SK-N-MC (cell line): Measurements from ENCODE around the gene C17orf114.

Experiments
- DNase-seq: peaks from one replicate; pipeline ENCODE4 v3.0.0-alpha.2; 2011; ENCODE audit warnings: low read depth, low spot score
- H3K27ac ChIP-seq: fragments of 200-600 bp; sonication (generic); 2 replicates; pipeline ENCODE4 v1.5.1; 2016; ENCODE audit warnings: mixed run types
- H3K36me3 ChIP-seq: fragments of 200-600 bp; sonication (generic); 2 replicates; pipeline ENCODE4 v1.6.1; 2017; ENCODE audit warnings: antibody characterized with exemption, low read length, mixed read lengths; ENCODE audit not compliant: insufficient read depth
- H3K4me3 ChIP-seq: fragments of 200-600 bp; sonication (generic); 2 replicates; pipeline ENCODE4 v1.5.1; 2016
- H3K9ac ChIP-seq: fragments of 200-600 bp; sonication (generic); 2 replicates; pipeline ENCODE4 v1.8.0; 2017; ENCODE audit warnings: mixed run types, mixed read lengths; ENCODE audit not compliant: insufficient read length
- H3K9me3 ChIP-seq: fragments of 200-600 bp; sonication (generic); 2 replicates; pipeline ENCODE4 v1.6.1; 2017; ENCODE audit warnings: low read depth, mild to moderate bottlenecking, antibody characterized with exemption, low read length, moderate library complexity, mixed read lengths
- EZH2 ChIP-seq: fragments of 200-600 bp; sonication (generic); IDR thresholded peaks from one replicate; pipeline ENCODE4 v1.6.1; 2017; ENCODE audit warnings: antibody characterized with exemption
- FOXP2 ChIP-seq: optimal IDR thresholded peaks from 2 replicates; pipeline ENCODE3; 2011; ENCODE audit warnings: mild to moderate bottlenecking, moderate library complexity; ENCODE audit not compliant: insufficient read depth; ENCODE audit errors: extremely low read length, control extremely low read depth
- POLR2AphosphoS5 ChIP-seq: IDR thresholded peaks from 2 replicates; pipeline ENCODE4 v1.6.1; 2012; ENCODE audit warnings: mild to moderate bottlenecking, low read depth, low read length, borderline replicate concordance

C17orf114 gene

DNA sequence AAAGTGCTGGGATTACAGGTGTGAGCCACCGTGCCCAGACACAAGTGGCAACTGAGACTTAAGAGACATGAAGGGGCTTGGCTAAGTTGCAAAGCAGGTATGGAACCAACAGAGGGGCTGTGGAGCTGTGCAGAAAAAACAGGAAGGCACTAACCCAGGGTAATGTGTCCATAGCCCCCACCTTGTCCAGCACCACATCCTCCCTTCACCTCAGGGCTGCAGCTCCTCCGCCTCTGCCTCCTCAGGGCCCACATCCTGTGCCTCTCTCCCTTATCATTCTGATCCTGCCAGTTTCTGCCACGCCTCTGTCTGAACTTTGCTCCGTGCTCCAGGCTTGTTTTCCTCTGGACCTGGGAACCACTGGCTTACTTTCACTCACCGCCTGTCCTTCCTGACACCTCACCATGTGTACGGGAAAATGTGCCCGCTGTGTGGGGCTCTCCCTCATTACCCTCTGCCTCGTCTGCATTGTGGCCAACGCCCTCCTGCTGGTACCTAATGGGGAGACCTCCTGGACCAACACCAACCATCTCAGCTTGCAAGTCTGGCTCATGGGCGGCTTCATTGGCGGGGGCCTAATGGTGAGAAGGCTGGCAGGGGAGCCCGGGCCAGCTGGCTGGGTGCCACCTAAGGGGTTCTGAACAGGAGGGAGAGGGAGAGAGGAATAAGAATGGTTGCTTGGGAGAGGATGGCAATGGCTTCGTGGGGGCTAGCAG is 30.5 kb downstream of the C17orf114 start, which contains the start of gene TM4SF5:
Gene TM4SF5, plus strand, starts transcription at position 368 of the 716 bp plus-strand sequence. Its CDS starts 37 bp downstream, at position 405.
- H3K36me3 ChIP-seq = no peaks in the 10 kb centered on the region
- no peak for TF ChIP-seq EZH2
- TF ChIP-seq FOXP2 = no peak
- TF ChIP-seq POLR2AphosphoS5 = no peak
- no peak within 1 kb of the TSS for H3K4me3 ChIP-seq
- no peaks in the 10 kb centered on the region for H3K9me3 ChIP-seq
- H3K27ac ChIP-seq = no peak within 1 kb of the TSS
- DNase-seq = no peak
- H3K9ac ChIP-seq = no peak within 1 kb of the TSS

DNA sequence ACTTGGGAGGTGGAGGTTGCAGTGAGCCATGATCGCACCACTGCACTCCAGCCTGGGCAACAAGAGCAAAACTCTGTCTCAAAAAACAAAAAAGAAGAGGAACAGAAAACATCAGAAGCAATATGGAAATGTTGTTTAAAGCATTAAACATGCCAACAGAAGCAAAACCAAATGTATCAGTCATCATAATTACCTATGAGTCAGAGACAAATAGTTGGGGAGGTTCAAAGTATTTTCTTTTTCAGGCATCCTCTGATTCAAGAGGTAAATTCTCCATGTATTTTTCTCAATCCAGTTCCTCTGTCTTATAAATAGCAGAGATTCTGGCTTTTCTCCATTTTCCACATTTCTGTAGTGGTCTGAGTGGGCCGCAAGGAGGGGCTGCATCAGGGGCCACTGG is 32.5 kb downstream of the C17orf114 start:
- Histone ChIP-seq H3K9ac (no peak overlapping the region), H3K9me3 (no peaks in the 10 kb centered on the region), H3K27ac (no peak overlapping the region), H3K4me3 (no peak overlapping the region), H3K36me3 (no peaks in the 10 kb centered on the region)
- TF ChIP-seq EZH2 (no peak), POLR2AphosphoS5 (no peak), FOXP2 (no peak)
- DNase-seq = no peak

- no peaks in the 10 kb centered on the region for H3K9me3 ChIP-seq
- no peak overlapping the region for H3K4me3 ChIP-seq
- TF ChIP-seq EZH2 (no peak), POLR2AphosphoS5 (no peak), FOXP2 (no peak)
- no peak overlapping the region for H3K9ac ChIP-seq
- no peak for DNase-seq
- H3K36me3 ChIP-seq = no peaks in the 10 kb centered on the region
- H3K27ac ChIP-seq = no peak overlapping the region
Observed at GRCh38 chr17:4768298-4768697, 33.8 kb downstream of the C17orf114 start.

DNA sequence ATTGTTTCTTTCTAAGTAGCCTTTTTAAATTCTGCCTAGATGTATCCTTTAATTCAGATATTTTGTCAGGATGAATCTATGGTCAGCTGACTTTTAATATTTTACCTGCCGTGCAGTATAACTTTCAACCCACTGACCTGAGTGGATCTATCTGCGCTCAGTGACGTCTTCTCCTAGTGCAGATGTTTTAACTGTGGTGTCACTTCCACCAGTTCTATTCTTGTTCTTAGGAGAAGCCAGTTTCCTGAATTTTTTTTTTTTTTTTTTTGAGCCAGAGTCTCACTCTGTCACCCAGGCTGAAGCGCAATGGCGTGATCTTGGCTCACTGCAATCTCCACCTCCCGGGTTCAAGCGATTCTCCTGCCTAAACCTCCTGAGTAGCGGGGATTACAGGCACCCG is 35.4 kb downstream of the C17orf114 start:
- DNase-seq = no peak
- H3K27ac ChIP-seq = no peak overlapping the region
- H3K4me3 ChIP-seq = no peak overlapping the region
- no peak overlapping the region for H3K9ac ChIP-seq
- no peaks in the 10 kb centered on the region for H3K9me3 ChIP-seq
- no peak for TF ChIP-seq FOXP2
- TF ChIP-seq POLR2AphosphoS5 = no peak
- no peak for TF ChIP-seq EZH2
- H3K36me3 ChIP-seq = no peaks in the 10 kb centered on the region

DNA sequence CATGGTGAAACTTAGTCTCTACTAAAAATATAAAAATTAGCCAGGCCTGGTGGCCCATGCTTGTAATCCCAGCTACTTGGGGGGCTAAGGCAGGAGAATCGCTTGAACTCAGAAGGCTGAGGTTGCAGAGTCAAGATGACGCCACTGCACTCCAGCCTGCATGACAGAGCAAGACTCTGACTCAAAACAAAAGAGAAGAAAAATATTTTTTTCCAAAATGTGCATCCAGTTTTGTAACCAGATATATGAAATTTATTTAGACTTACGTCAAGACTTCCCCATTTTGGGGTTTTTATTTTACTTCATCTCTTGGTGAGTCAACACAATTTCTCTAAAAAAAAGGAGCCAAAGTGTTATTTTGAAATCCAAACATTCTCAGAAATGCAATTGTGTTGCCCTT is 35.9 kb downstream of the C17orf114 start:
- Histone ChIP-seq H3K36me3 (no peaks in the 10 kb centered on the region), H3K4me3 (no peak overlapping the region), H3K9ac (no peak overlapping the region), H3K27ac (no peak overlapping the region), H3K9me3 (no peaks in the 10 kb centered on the region)
- TF ChIP-seq FOXP2 (no peak), EZH2 (no peak), POLR2AphosphoS5 (no peak)
- DNase-seq = no peak

DNA sequence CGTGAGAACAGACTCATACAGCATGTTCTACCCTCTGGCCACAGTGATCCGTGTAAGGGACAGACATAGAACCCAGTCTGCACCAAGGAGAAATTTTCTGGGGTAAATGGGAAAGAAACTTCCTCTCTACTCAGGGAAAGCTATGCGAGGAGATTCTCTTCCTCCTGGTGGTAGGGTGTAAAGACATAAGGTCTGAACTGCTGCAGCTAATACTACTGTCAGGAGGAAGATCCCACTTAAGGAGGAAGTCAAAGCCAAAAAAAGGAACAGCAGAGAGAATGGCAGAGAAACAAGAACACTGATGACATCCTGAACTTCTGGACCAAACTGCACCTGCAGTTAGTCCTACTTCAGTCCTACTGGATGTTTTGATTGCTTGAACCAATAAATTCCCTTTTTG is 37.5 kb downstream of the C17orf114 start:
- H3K9me3 ChIP-seq = no peaks in the 10 kb centered on the region
- H3K27ac ChIP-seq = no peak overlapping the region
- DNase-seq = no peak
- H3K36me3 ChIP-seq = no peaks in the 10 kb centered on the region
- no peak overlapping the region for H3K9ac ChIP-seq
- TF ChIP-seq EZH2 (no peak), POLR2AphosphoS5 (no peak), FOXP2 (no peak)
- H3K4me3 ChIP-seq = no peak overlapping the region

GRCh38 chr17:4759776-4760236 is 42.3 kb downstream of the C17orf114 start:
- DNase-seq = no peak
- Histone ChIP-seq H3K4me3 (no peak overlapping the region), H3K9ac (no peak overlapping the region), H3K27ac (no peak overlapping the region), H3K36me3 (no peaks in the 10 kb centered on the region), H3K9me3 (no peaks in the 10 kb centered on the region)
- TF ChIP-seq POLR2AphosphoS5 (no peak), FOXP2 (no peak), EZH2 (no peak)

DNA sequence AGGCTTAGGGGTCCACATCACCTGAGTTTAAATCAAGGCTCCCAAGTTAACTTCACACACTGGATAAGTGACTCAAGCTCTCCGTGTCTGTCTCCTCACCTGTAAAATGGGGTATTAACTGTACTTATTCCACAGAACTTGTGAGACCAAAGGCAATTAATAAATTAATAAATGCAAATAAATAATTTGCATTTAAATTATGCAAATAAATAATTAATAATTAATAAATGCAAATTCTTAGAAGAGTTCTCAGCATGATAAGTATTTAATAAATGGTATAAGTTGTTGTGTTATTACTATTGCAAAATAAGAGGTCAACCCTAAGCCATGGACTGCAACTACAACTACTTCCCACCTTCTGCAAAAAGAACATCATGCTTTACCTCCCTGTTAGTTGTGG is 48.7 kb downstream of the C17orf114 start:
- no peak overlapping the region for H3K27ac ChIP-seq
- no peak for TF ChIP-seq POLR2AphosphoS5
- no peak for TF ChIP-seq EZH2
- TF ChIP-seq FOXP2 = no peak
- H3K4me3 ChIP-seq = no peak overlapping the region
- H3K9me3 ChIP-seq = no peaks in the 10 kb centered on the region
- no peak for DNase-seq
- H3K9ac ChIP-seq = no peak overlapping the region
- no peaks in the 10 kb centered on the region for H3K36me3 ChIP-seq
